ENCODE data around the gene JTB.

GRCh38 chr1:153929981-153930948 is 47.2 kb downstream of the JTB start:
- TF ChIP-seq CTCF (IDR thresholded peaks at IDR 0.05) (no peak), POLR2AphosphoS5 (IDR thresholded peaks at IDR 0.05; ENCODE audit: low read depth, low read length) (no peak), REST (IDR thresholded peaks at IDR 0.05; ENCODE audit: insufficient read depth in 1 of 2, low read depth in 2 of 2, low read length in 1 of 2) (no peak), SIN3A (IDR thresholded peaks at IDR 0.05; ENCODE audit: borderline replicate concordance, insufficient read depth, low read depth, low read length) (no peak), TCF7L2 (IDR thresholded peaks at IDR 0.05; ENCODE audit: low read depth, low read length) (no peak)
